Prostate gland (tissue), 2 donors: Measurements from ENCODE around the gene TUBB4A. TPM values are rescaled to one million over a fixed set of nuclear protein-coding genes. Genes with fewer than 3 reads are reported as not detected.
"Not testable (repeated sequence)": the region's sequence is repeated elsewhere in the genome, so short reads cannot be mapped to it uniquely, and the experiment has no call there.

Experiments used
- DNase-seq: peaks from one replicate; pipeline ENCODE4 v3.0.0-alpha.2; 2019; ENCODE audit warnings: low spot score
- H3K27ac ChIP-seq, 2 donors: fragments of 200-600 bp; sonication (generic); 2 replicates each; pipeline ENCODE4 v1.5.1; 2017 to 2019
- H3K27me3 ChIP-seq: fragments of 200-600 bp; sonication (generic); replicated peaks from 2 replicates; pipeline ENCODE4 v1.5.1; 2019; ENCODE audit not compliant: insufficient read depth
- H3K36me3 ChIP-seq, 2 donors: fragments of 200-600 bp; sonication (generic); 1 replicate in 1 of 2; 2 replicates in 1 of 2; pipeline versions ENCODE4 v1.5.1 to v1.8.1; 2017 to 2019
- H3K4me1 ChIP-seq: fragments of 200-600 bp; sonication (generic); replicated peaks from 2 replicates; pipeline ENCODE4 v1.5.1; 2019
- H3K4me3 ChIP-seq, 2 donors: fragments of 200-600 bp; sonication (generic); 2 replicates each; pipeline ENCODE4 v1.5.1; 2017 to 2019
- H3K9me3 ChIP-seq: fragments of 200-600 bp; sonication (generic); 2 replicates; pipeline ENCODE4 v1.5.1; 2017
- CTCF ChIP-seq, 4 experiments: fragments of 200-600 bp in 2 of 4; fragments of 450-650 bp in 2 of 4; sonication (generic) in 2 of 4; IDR thresholded peaks; 1 replicate in 3 of 4; 2 replicates in 1 of 4; pipeline ENCODE4 v1.5.1; 2016 to 2019; ENCODE audit warnings: antibody characterized with exemption in 4 of 4, mild to moderate bottlenecking in 2 of 4, moderate library complexity in 2 of 4
- POLR2A ChIP-seq: fragments of 450-650 bp; IDR thresholded peaks from one replicate; pipeline ENCODE4 v1.6.1; 2016; ENCODE audit warnings: antibody characterized with exemption, mild to moderate bottlenecking
- POLR2AphosphoS5 ChIP-seq: sonication (generic); formaldehyde crosslinking; IDR thresholded peaks from one replicate; pipeline ENCODE4 v1.6.1; 2017; ENCODE audit warnings: antibody characterized with exemption
- WGBS: methylation state at CpG from one replicate; pipeline ENCODE4 v1.1.5; 2018; 5-methylcytosine and 5-hydroxymethylcytosine counted together
- intact Hi-C: fragments of 100-400 bp; cut with DNase I; formaldehyde crosslinking; loops from one replicate; pipeline ENCODE4 v1.14.2; 2022
- total RNA-seq, 2 donors: library from RNA; depleted of rRNA; stranded (reverse); fragments of >200 nt; gene quantifications; one replicate each; pipeline ENCODE4 v1.1.0, GENCODE V29; 2016

Gene TUBB4A
- total RNA-seq = 100 to 1,000 TPM in 1 of 2 donors, under 1 TPM in 1; 0.23 to 100 TPM

DNA sequence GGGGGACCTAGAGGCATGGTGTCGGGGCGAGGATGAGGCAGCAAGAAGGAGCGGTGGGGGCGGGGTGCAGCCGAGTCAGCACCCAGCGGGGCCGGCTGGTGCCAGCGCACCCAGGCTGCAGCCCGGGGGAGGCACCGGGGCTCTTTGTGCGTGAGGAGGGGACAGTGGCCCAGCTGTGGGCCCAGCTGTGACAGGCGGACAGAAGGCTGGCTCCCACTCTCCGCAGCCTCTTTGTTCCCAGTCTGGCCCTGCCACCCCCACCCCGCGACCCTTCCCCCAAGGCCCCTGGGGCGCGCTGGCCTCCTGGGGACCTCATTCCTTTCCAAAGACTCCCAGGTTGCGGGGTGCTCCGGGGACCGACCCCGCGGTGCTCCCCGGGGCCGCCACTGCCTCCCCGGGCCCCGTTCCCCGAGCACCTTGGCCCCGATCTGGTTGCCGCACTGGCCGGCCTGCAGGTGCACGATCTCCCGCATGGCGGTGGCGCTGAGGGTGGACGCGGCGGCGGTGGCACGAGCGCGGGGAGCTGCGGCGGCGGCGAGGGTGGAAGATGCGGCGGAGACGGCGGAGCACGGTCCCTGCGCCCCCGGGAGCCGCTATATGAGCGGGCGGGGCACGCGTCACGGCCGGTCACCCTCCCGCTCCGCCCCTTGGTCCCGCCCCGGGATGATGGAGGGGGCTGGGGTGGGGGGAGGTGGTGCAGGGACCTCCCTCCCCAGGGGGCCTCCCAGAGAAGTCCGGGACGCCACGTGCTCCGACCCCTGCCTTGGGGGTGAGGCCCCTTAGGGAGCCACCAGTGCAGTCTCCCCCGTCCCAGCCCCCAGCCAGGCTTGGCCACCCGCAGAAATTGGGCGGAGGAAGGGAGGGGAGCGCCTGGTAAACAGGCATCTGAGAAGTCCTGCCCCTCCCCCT lies at the start of gene TUBB4A:
Gene TUBB4A (minus strand): TSS at position 570 of the 909 bp plus-strand sequence. CDS start 97 bp downstream, at position 473.
- WGBS = under 1% methylated on average over 69 of the region's 71 CpGs
- Histone ChIP-seq H3K27me3 (peaks cover 15% of the 10 kb centered on the region), H3K9me3 (no peaks in the 10 kb centered on the region), H3K4me1 (peaks cover 4% of the 10 kb centered on the region), H3K36me3 (no peaks in the 10 kb centered on the region), H3K27ac (no peak within 1 kb of the TSS), H3K4me3 (peak within 1 kb of the TSS; percentile 16 to 25)
- DNase-seq = no peak
- TF ChIP-seq CTCF (IDR thresholded peaks at IDR 0.05) (no peak), POLR2A (no peak), POLR2AphosphoS5 (no peak)
- intact Hi-C loops = no loop called here

GRCh38 chr19:6551091-6551490 lies 49.0 kb upstream of the TUBB4A start:
- H3K9me3 ChIP-seq = no peaks in the 10 kb centered on the region
- no peaks in the 10 kb centered on the region for H3K36me3 ChIP-seq
- DNase-seq = no peak
- intact Hi-C loops = no loop called here
- H3K27me3 ChIP-seq = no peaks in the 10 kb centered on the region
- H3K4me3 ChIP-seq = no peak overlapping the region
- WGBS = 75% methylated on average over 3 of the region's 3 CpGs
- no peak overlapping the region for H3K27ac ChIP-seq
- TF ChIP-seq CTCF (IDR thresholded peaks at IDR 0.05) (no peak), POLR2AphosphoS5 (no peak), POLR2A (no peak)
- H3K4me1 ChIP-seq = no peaks in the 10 kb centered on the region

DNA sequence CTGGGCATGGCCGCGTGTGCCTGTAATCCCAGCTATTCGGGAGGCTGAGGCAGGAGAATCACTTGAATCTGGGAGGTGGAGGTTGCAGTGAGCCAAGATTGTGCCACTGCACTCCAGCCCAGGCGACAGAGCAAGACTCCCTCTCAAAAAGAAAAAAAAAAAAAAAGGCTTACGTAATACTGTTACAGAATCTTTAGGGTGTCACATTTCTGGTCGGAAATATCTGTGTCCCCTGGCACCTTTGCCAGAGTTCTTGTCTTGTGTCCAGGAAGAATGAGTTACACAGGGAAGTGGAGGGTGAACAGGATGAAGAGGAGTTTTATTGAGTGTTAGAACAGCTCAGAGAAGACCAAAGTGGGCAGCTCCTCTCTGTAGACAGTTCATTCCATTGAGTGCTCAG lies 48.6 kb upstream of the TUBB4A start:
- DNase-seq, H3K4me3 ChIP-seq, H3K27ac ChIP-seq, H3K4me1 ChIP-seq, intact Hi-C loops, H3K27me3 ChIP-seq, H3K36me3 ChIP-seq, H3K9me3 ChIP-seq: not testable (repeated sequence)
- WGBS = 65% methylated on average over 6 of the region's 6 CpGs

DNA sequence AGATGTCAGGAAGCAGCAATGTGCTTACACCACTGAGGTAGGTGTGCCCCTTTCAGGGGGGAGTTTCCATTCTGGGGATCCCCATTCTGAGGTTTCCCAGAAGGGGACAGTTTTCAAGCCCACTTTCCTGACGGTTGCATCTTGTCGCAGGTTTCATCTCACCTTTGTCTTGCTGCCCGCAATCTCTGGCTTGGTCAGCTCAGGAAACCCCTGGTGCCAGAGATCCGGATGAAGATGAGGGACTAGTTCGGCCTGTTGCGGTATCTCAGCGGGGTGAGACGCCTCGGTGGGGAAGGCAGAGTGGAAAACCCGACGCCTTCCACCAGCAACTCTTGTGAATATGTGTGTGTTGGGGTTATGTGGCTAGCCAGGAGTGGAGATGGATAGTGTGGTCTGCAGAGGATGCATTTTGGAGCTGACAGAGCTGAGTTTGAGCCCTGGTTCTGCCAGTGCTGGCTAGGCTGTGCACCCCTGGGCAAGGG lies 41.8 kb upstream of the TUBB4A start:
- no peak overlapping the region for H3K27ac ChIP-seq
- DNase-seq = no peak
- no peaks in the 10 kb centered on the region for H3K36me3 ChIP-seq
- no peaks in the 10 kb centered on the region for H3K27me3 ChIP-seq
- H3K9me3 ChIP-seq = no peaks in the 10 kb centered on the region
- TF ChIP-seq POLR2A (no peak), POLR2AphosphoS5 (no peak), CTCF (IDR thresholded peaks at IDR 0.05) (no peak)
- H3K4me3 ChIP-seq = no peak overlapping the region
- intact Hi-C loops = no loop called here
- 65% methylated on average over 11 of the region's 11 CpGs for WGBS
- H3K4me1 ChIP-seq = no peaks in the 10 kb centered on the region

GRCh38 chr19:6540918-6541689 lies 39.0 kb upstream of the TUBB4A start:
- Histone ChIP-seq H3K4me1 (no peaks in the 10 kb centered on the region), H3K27me3 (no peaks in the 10 kb centered on the region), H3K9me3 (no peaks in the 10 kb centered on the region), H3K27ac (no peak overlapping the region), H3K4me3 (no peak overlapping the region), H3K36me3 (no peaks in the 10 kb centered on the region)
- intact Hi-C loops = no loop called here
- 60% methylated on average over 13 of the region's 13 CpGs for WGBS
- no peak for DNase-seq
- no peak for TF ChIP-seq CTCF (IDR thresholded peaks at IDR 0.05)
- no peak for TF ChIP-seq POLR2AphosphoS5
- no peak for TF ChIP-seq POLR2A
